Measurements from ENCODE around the gene DMRTA2.

The DMRTA2 gene
- total RNA-seq: 0 reads per million in 2 donors

- DNase-seq: no peak
These were observed at the start of gene DMRTA2 for GRCh38 chr1:50422946-50423669. TSS of gene DMRTA2 (minus strand) at chr1:50423443. CDS start at chr1:50421536, 1,907 bp downstream.

GRCh38 chr1:50471967-50472366 lies 48.7 kb upstream of the DMRTA2 start:
- DNase-seq: no peak

GRCh38 chr1:50462964-50463363 lies 39.7 kb upstream of the DMRTA2 start:
- no peak for DNase-seq

GRCh38 chr1:50458507-50458906 lies 35.3 kb upstream of the DMRTA2 start:
- DNase-seq: no peak

- no peak for DNase-seq
These were observed 31.7 kb upstream of the DMRTA2 start for GRCh38 chr1:50454911-50455310.

GRCh38 chr1:50453266-50453665 lies 30.0 kb upstream of the DMRTA2 start:
- no peak for DNase-seq

- DNase-seq: peak in 2 of 5 experiments; percentile 16 to 56
These were observed 29.5 kb upstream of the DMRTA2 start for GRCh38 chr1:50452700-50453099.

- peak in 1 of 5 experiments; percentile 73 for DNase-seq
These were observed 27.8 kb upstream of the DMRTA2 start for GRCh38 chr1:50450861-50451653.

GRCh38 chr1:50447961-50448360 lies 24.7 kb upstream of the DMRTA2 start:
- no peak for DNase-seq

GRCh38 chr1:50441183-50441582 lies 17.9 kb upstream of the DMRTA2 start:
- DNase-seq: no peak

GRCh38 chr1:50438945-50439344 lies 15.7 kb upstream of the DMRTA2 start:
- no peak for DNase-seq

- DNase-seq: no peak
These were observed 13.2 kb upstream of the DMRTA2 start for GRCh38 chr1:50436489-50436888.

GRCh38 chr1:50430010-50430405 lies 6.8 kb upstream of the DMRTA2 start:
- no peak for DNase-seq

- DNase-seq: no peak
These were observed 4.9 kb upstream of the DMRTA2 start for GRCh38 chr1:50427818-50428779.

- DNase-seq: no peak
These were observed 4.0 kb upstream of the DMRTA2 start for GRCh38 chr1:50427086-50427817.

GRCh38 chr1:50426702-50427085 lies 3.5 kb upstream of the DMRTA2 start:
- no peak for DNase-seq

GRCh38 chr1:50426108-50426700 lies 3.0 kb upstream of the DMRTA2 start:
- DNase-seq: no peak

- no peak for DNase-seq
These were observed 2.3 kb upstream of the DMRTA2 start for GRCh38 chr1:50425376-50426107.

- DNase-seq: no peak
These were observed 1.7 kb upstream of the DMRTA2 start for GRCh38 chr1:50424884-50425375.

- DNase-seq: peak in 1 of 5 experiments; percentile 68
These were observed 1.0 kb upstream of the DMRTA2 start for GRCh38 chr1:50424045-50424883.

Data from T-helper 2 cell (primary cell).